Esophagus muscularis mucosa (tissue), 3 donors: ENCODE data around the gene COX6A2.

Experiments
- CTCF ChIP-seq, 3 experiments: fragments of 200-600 bp in 2 of 3; fragments of 450-650 bp in 1 of 3; sonication (generic) in 2 of 3; IDR thresholded peaks; one replicate each; pipeline ENCODE4 v1.5.1; 2017 to 2019; ENCODE audit warnings: antibody characterized with exemption in 3 of 3, mild to moderate bottlenecking in 2 of 3, moderate library complexity in 1 of 3
- POLR2AphosphoS5 ChIP-seq, 2 donors: sonication (generic); formaldehyde crosslinking; IDR thresholded peaks; one replicate each; pipeline ENCODE4 v1.6.1; 2017; ENCODE audit warnings: antibody characterized with exemption in 2 of 2

- TF ChIP-seq CTCF (IDR thresholded peaks at IDR 0.05), result no peak
- TF ChIP-seq POLR2AphosphoS5 (IDR thresholded peaks at IDR 0.05), result no peak
Observed at GRCh38 chr16:31475946-31476302, 47.8 kb upstream of the COX6A2 start.
